Measurements from ENCODE around the gene ATF7. TPM values are rescaled to one million over a fixed set of nuclear protein-coding genes. Genes with fewer than 3 reads are reported as not detected.

ATF7 gene
- total and polyA plus RNA-seq, 9 of the 15 experiments (the other 6 are each of a cell fraction or from before 2014, with no cell fraction given): 10.6 to 30.4 (median 20.7) TPM

DNA sequence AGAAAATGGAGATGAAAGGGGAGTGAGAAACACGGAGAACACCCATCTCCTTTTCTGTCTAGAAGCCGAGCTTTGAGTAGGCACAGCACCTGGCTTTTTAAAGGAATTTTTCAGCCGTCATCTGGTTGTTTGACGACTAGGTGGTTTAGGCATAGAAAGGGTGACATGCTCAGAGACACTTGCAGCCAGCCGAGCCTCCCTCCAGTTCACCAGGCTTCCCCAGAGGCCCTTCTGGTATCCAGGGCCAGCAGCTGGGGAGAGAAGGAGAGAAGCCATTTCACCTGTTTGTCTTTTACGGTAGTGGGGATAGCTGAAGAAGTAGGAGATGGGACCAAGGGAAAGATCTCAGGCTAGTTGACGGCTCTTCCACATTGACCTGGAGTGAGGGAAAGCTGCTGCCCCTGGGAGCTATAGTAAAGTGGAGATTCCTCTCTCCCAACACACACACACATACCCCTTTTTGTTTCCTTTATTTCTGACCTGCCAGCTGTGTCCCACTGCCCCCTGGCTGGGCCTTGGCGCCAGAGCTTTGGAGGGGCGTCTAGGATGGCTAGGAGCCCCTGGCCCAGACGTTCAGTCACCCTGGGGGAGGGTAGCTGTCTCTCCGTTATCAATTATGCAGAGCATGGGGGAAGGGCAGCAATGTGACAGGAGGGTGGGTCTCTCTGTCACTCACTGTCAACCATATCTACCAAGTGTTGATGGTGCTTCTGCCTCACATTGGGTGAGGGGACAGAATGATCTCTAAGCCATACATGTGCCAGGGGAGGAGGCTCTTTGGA, 132.4 kb downstream of the ATF7 start (continued):
- no peak for TF ChIP-seq HDGF (IDR thresholded peaks at IDR 0.05)
- TF ChIP-seq, protein P1, sequence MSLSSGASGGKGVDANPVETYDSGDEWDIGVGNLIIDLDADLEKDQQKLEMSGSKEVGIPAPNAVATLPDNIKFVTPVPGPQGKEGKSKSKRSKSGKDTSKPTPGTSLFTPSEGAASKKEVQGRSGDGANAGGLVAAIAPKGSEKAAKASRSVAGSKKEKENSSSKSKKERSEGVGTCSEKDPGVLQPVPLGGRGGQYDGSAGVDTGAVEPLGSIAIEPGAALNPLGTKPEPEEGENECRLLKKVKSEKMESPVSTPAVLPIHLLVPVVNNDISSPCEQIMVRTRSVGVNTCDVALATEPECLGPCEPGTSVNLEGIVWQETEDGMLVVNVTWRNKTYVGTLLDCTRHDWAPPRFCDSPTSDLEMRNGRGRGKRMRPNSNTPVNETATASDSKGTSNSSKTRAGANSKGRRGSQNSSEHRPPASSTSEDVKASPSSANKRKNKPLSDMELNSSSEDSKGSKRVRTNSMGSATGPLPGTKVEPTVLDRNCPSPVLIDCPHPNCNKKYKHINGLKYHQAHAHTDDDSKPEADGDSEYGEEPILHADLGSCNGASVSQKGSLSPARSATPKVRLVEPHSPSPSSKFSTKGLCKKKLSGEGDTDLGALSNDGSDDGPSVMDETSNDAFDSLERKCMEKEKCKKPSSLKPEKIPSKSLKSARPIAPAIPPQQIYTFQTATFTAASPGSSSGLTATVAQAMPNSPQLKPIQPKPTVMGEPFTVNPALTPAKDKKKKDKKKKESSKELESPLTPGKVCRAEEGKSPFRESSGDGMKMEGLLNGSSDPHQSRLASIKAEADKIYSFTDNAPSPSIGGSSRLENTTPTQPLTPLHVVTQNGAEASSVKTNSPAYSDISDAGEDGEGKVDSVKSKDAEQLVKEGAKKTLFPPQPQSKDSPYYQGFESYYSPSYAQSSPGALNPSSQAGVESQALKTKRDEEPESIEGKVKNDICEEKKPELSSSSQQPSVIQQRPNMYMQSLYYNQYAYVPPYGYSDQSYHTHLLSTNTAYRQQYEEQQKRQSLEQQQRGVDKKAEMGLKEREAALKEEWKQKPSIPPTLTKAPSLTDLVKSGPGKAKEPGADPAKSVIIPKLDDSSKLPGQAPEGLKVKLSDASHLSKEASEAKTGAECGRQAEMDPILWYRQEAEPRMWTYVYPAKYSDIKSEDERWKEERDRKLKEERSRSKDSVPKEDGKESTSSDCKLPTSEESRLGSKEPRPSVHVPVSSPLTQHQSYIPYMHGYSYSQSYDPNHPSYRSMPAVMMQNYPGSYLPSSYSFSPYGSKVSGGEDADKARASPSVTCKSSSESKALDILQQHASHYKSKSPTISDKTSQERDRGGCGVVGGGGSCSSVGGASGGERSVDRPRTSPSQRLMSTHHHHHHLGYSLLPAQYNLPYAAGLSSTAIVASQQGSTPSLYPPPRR (CRISPR knock-in tag; IDR thresholded peaks at IDR 0.05; ENCODE audit: borderline replicate concordance): 0 out of 2 replicates have a peak, but pooled peaks have one; percentile 44
- TF ChIP-seq ARID1B (IDR thresholded peaks at IDR 0.05): 0 out of 2 replicates have a peak, but pooled peaks have one; percentile 30
- TF ChIP-seq MECOM (CRISPR knock-in tag; IDR thresholded peaks at IDR 0.05): peak; percentile 51; the same call in 1 of the 2 replicates
- peak; percentile 62; the same call in 1 of the 2 replicates for TF ChIP-seq TFAP4 (CRISPR knock-in tag; IDR thresholded peaks at IDR 0.05; ENCODE audit: borderline replicate concordance)
- peak; percentile 23; the same call in 1 of the 2 replicates for TF ChIP-seq CBFA2T3 (IDR thresholded peaks at IDR 0.05)
- TF ChIP-seq EP300 (IDR thresholded peaks at IDR 0.05; ENCODE audit: low read length): peak; percentile 24; the same call in 1 of the 2 replicates
- TF ChIP-seq SMAD4 (CRISPR knock-in tag; conservative IDR thresholded peaks at IDR 0.05): peak; percentile 25; the same call in 1 of the 2 replicates
- TF ChIP-seq MYNN (IDR thresholded peaks at IDR 0.05): 0 out of 2 replicates have a peak, but pooled peaks have one; percentile 23
- TF ChIP-seq MYNN (CRISPR knock-in tag; IDR thresholded peaks at IDR 0.05): no peak
- 0 out of 2 replicates have a peak, but pooled peaks have one; percentile 7 for TF ChIP-seq GTF2E2 (tag; IDR thresholded peaks at IDR 0.05)
- 0 out of 2 replicates have a peak, but pooled peaks have one; percentile 26 for TF ChIP-seq MEF2D (tag; conservative IDR thresholded peaks at IDR 0.05; ENCODE audit: low read depth)
- no peak for TF ChIP-seq PPARD (CRISPR knock-in tag; IDR thresholded peaks at IDR 0.05)
- no peak; the same call in 1 of the 2 replicates for TF ChIP-seq PBX2 (CRISPR knock-in tag; IDR thresholded peaks at IDR 0.05; ENCODE audit: low read depth)
- peak; percentile 87 for TF ChIP-seq PBX2 (tag; conservative IDR thresholded peaks at IDR 0.05; ENCODE audit: low read depth)
- TF ChIP-seq HDAC1 (IDR thresholded peaks at IDR 0.05): peak in 1 of 2 experiments; percentile 22; a peak in 1 of 4 replicates

Measured in K562 (cell line).